Esophagus (tissue), 2 donors: ENCODE results near the gene TBXT. TPM values are rescaled to one million over a fixed set of nuclear protein-coding genes. Genes with fewer than 3 reads are reported as not detected.
A peak's percentile ranks its signal among the peaks of the same experiment; 100 is the strongest.

Experiments
- H3K27ac ChIP-seq, 2 donors: one replicate each; pipeline ENCODE4 v1.5.1; 2013; ENCODE audit warnings: low read depth in 2 of 2, mild to moderate bottlenecking in 2 of 2, inconsistent platforms in 1 of 2, low read length in 1 of 2, moderate library complexity in 1 of 2
- H3K27me3 ChIP-seq, 2 donors: one replicate each; pipeline ENCODE4 v1.6.1; 2013; ENCODE audit warnings: low read length in 2 of 2, control low read depth in 1 of 2, mild to moderate bottlenecking in 1 of 2; ENCODE audit not compliant: insufficient read depth in 2 of 2, control insufficient read depth in 1 of 2
- H3K36me3 ChIP-seq, 2 donors: one replicate each; pipeline ENCODE4 v1.6.1; 2013; ENCODE audit warnings: low read length in 1 of 2; ENCODE audit not compliant: control insufficient read depth in 2 of 2, insufficient read depth in 2 of 2
- H3K4me1 ChIP-seq, 2 donors: one replicate each; pipeline ENCODE4 v1.6.1; 2013; ENCODE audit warnings: low read length in 1 of 2; ENCODE audit not compliant: control insufficient read depth in 2 of 2, insufficient read depth in 2 of 2
- H3K4me3 ChIP-seq, 2 donors: one replicate each; pipeline ENCODE4 v1.5.1; 2013; ENCODE audit warnings: low read length in 2 of 2, mild to moderate bottlenecking in 2 of 2, low read depth in 1 of 2, moderate library complexity in 1 of 2
- H3K9me3 ChIP-seq, 2 donors: one replicate each; pipeline ENCODE4 v1.6.1; 2013; ENCODE audit warnings: mild to moderate bottlenecking in 2 of 2, low read depth in 1 of 2, low read length in 1 of 2, moderate library complexity in 1 of 2; ENCODE audit not compliant: control insufficient read depth in 2 of 2, insufficient read depth in 1 of 2
- WGBS, 2 donors: extraction: QIAGEN DNeasy Blood & Tissue Kit; methylation state at CpG; one replicate each; pipeline ENCODE4 v1.1.7; 2013; 5-methylcytosine and 5-hydroxymethylcytosine counted together
- polyA plus RNA-seq, 2 donors: library from polyadenylated mRNA; stranded (reverse); fragments of 200-250 nt; gene quantifications; one replicate each; pipeline ENCODE4 v1.2.3, GENCODE V29; 2013
- donor health status: healthy with polysubstance abuse.
- donor health status: Bipolar disorder and iron deficiency.

Gene TBXT
- polyA plus RNA-seq, 2 donors: not detected

- Histone ChIP-seq H3K9me3 (peaks cover 0 to 2% of the 10 kb centered on the region in 2 donors), H3K27me3 (peaks cover 11 to 15% of the 10 kb centered on the region in 2 donors), H3K4me3 (no peak overlapping the region), H3K36me3 (no peaks in the 10 kb centered on the region), H3K27ac (no peak overlapping the region), H3K4me1 (peaks cover 2 to 7% of the 10 kb centered on the region in 2 donors)
- WGBS, 2 donors: 6 to 9% methylated on average over 9 of the region's 9 CpGs
Measured at GRCh38 chr6:166173281-166173951, 5.8 kb upstream of the TBXT start.

DNA sequence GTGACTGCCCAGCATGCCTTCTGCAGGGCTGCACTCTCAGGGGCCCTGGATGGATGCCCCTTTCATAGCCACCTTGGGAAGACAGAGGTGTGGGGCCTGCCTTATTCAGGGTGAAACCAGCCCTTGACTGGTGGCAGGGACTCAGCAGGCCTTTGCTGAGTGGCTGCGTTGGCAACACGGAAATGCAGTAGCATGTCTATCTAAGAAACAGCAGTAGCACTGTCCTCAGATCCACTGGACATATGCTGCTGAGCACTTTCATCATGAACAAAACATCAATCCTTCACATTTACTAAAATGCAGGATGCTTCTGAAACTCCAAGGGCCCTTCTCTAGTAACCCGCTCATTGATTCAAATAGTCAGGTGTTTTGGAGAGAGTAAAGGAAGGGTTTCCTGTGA, 4.9 kb upstream of the TBXT start:
- no peak overlapping the region for H3K27ac ChIP-seq
- no peaks in the 10 kb centered on the region for H3K36me3 ChIP-seq
- peaks cover 12 to 22% of the 10 kb centered on the region in 2 donors for H3K27me3 ChIP-seq
- H3K4me1 ChIP-seq: peaks cover 6 to 10% of the 10 kb centered on the region in 2 donors
- peaks cover 0 to 2% of the 10 kb centered on the region in 2 donors for H3K9me3 ChIP-seq
- WGBS, 2 donors: 83 to 89% methylated on average over 3 of the region's 3 CpGs
- H3K4me3 ChIP-seq: no peak overlapping the region

DNA sequence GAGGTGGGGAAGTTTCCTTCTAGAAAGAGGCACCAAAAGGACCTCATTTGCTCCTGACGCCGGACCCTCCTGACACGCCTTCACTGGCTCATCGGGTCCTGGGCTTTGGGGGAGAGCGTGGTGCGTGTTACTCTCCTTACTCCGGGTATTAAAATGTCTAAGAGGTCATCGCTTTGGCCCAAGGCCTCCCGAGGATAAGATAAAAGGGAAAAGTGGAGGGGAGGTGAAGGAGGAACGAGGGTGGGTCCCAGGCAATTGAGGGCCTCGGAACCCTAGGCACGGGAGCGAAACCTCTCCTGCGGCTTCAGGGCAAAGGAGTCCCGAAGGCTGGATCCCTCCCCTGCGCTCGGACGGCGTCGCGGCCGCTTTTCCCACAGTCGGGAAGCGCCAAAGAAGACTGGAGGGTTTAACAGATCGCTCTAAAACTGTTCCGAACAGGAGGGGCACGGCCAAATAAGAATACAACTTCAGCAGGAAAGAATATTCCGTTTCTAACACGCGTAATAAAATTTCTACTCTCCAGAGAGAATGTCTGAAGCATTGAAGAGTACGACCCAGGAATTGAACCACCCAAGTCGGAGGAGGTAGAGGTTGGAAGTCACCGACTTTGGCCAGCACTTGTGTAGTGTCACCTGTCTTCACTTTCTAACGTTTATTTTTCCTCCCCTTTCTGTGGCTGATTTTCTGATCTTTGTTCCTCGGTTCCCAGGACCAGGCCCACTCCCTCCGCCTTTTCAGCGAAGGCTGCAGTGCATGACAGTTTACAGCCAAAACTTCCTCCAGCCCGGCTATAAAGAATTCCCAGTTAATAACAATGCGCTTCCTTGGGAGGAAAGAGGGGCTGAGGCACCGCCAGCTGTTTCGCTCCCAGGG, 2.1 kb upstream of the TBXT start:
- Histone ChIP-seq H3K27ac (no peak overlapping the region), H3K36me3 (no peaks in the 10 kb centered on the region), H3K4me1 (peaks cover 6 to 14% of the 10 kb centered on the region in 2 donors), H3K27me3 (peaks cover 24 to 37% of the 10 kb centered on the region in 2 donors), H3K4me3 (no peak overlapping the region), H3K9me3 (peaks cover 0 to 2% of the 10 kb centered on the region in 2 donors)
- 21 to 30% methylated on average over 41 of the region's 41 CpGs for WGBS, 2 donors

DNA sequence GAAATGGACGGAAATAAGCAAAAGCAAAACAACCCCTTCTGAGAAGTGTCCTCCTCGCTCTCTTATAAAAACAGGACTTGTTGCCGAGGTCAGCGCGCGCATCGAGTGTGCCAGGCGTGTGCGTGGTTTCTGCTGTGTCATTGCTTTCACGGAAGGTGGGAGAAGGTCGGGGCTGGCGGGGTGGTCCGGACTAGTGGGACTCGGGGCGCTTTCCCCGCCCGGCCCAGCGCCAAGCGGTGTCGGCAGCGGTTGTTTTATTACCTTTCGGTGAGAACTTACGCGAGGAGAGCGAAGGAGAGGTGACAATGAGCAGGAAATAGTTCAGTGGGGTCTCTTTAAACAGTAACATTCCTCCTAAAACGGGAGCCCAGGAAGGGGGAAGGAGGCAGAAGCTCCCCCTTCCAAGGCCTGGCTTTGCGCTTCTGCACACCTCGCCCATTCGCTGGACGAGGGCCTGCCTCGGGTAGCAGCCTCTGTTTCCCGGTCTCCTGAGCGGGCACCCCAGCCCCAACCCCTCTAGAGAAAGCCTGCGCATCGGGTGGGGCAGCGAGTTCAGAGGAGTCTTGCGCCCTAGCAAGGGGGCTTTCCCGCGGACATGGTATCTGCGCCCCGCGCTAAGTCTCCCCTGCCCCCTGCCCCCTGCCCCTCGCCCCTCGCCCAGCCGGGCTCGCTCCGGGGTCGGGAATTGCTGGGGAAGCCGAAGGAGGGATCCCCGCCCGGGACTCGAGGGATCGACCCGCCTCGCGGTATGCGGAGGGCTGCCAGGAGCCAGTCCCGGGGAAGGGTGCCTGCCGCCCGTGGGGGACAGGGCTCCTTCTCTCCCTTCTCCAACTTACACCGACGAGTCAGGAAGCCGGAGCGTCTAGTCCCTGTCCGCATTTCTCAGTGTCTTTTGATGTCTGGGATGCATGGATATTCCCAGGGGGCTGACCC, 1.2 kb upstream of the TBXT start:
- no peaks in the 10 kb centered on the region for H3K36me3 ChIP-seq
- no peak overlapping the region for H3K27ac ChIP-seq
- H3K4me1 ChIP-seq: peaks cover 6 to 14% of the 10 kb centered on the region in 2 donors
- WGBS, 2 donors: 4% methylated on average over 62 to 65 of the region's 65 CpGs
- H3K4me3 ChIP-seq: peak overlapping the region; percentile 10 to 27
- H3K9me3 ChIP-seq: peaks cover 0 to 2% of the 10 kb centered on the region in 2 donors
- peaks cover 24 to 37% of the 10 kb centered on the region in 2 donors for H3K27me3 ChIP-seq

DNA sequence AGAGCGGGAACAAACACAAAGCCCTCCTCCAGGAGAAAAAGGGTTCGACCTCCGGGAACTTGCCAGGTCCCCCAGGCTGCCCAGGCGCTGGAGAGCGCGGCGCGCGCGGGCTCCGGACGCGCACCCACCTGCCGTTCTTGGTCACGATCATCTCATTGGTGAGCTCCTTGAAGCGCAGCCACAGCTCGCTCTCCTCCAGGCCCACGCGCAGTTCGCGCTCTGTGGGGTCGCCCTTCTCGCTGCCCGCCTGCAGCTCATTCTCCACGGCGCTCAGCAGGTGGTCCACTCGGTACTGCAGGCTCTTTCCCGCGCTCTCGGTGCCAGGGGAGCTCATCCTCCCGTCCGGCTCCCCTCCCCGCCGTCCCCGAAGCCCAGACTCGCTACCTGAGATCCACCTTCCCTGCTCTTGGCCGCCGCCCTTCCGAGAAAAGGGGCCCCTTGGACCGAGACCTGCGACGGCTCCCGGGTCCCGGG, 356 bp downstream of the TBXT start:
- peaks cover 0 to 2% of the 10 kb centered on the region in 2 donors for H3K9me3 ChIP-seq
- 4 to 5% methylated on average over 40 to 44 of the region's 44 CpGs for whole genome bisulfite sequencing, 2 donors

DNA sequence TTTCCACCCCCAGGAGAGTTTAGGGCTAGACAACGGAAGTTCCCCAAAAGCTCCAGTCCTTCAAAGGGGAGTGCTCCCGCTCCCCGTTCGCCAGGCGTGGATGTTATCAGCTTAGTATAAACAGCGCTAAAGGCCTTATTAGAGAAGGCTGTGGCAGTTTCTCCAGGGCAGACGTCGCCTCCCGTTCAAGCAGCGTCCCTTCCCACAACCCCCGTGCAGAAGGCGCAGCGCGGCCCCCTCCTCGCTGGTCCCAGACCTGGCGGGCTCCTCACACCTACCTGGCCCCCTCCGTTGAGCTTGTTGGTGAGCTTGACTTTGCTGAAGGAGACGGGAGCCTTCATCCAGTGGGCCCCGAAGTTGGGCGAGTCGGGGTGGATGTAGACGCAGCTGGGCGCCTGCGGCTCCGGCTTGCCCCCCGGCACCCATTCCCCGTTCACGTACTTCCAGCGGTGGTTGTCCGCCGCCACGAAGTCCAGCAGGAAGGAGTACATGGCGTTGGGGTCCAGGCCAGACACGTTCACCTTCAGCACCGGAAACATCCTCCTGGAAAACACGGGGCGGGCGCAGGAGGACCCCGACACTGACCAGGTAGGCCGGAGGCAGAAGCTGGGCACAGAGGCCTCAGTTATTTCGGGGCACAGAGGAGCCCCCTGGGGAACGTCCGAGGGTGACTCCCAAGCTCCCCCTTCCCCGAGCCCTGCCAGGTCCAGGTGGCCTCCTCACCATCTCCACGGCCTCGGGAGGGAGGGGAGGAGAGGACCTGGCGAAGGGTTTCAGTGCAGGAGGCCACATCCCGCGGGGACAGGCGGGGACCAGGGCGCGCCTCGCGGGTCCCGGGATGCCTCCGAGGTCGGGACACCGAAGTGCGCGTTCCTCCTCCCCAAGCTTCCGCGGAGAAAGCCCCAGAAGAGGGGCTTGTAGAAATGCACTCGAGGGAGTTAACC, 1.1 kb downstream of the TBXT start:
- H3K27me3 ChIP-seq: peaks cover 21 to 39% of the 10 kb centered on the region in 2 donors
- H3K4me1 ChIP-seq: peaks cover 6 to 11% of the 10 kb centered on the region in 2 donors
- H3K36me3 ChIP-seq: no peaks in the 10 kb centered on the region
- H3K4me3 ChIP-seq: no peak overlapping the region
- peaks cover 0 to 2% of the 10 kb centered on the region in 2 donors for H3K9me3 ChIP-seq
- 4 to 5% methylated on average over 62 to 63 of the region's 63 CpGs for WGBS, 2 donors
- H3K27ac ChIP-seq: no peak overlapping the region

More for the DNA sequence above, 356 bp downstream of the TBXT start:
- no peaks in the 10 kb centered on the region for H3K36me3 ChIP-seq
- H3K4me3 ChIP-seq: no peak overlapping the region
- no peak overlapping the region for H3K27ac ChIP-seq
- H3K4me1 ChIP-seq: peaks cover 6 to 11% of the 10 kb centered on the region in 2 donors
- H3K27me3 ChIP-seq: peaks cover 21 to 39% of the 10 kb centered on the region in 2 donors

GRCh38 chr6:166165558-166166313, 1.9 kb downstream of the TBXT start:
- peaks cover 21 to 39% of the 10 kb centered on the region in 2 donors for H3K27me3 ChIP-seq
- 10 to 12% methylated on average over 23 of the region's 23 CpGs for WGBS, 2 donors
- H3K9me3 ChIP-seq: peaks cover 0 to 2% of the 10 kb centered on the region in 2 donors
- H3K27ac ChIP-seq: no peak overlapping the region
- H3K4me3 ChIP-seq: no peak overlapping the region
- H3K36me3 ChIP-seq: no peaks in the 10 kb centered on the region
- peaks cover 6 to 11% of the 10 kb centered on the region in 2 donors for H3K4me1 ChIP-seq
